ENCODE results near the gene VASN.

VASN gene

DNA sequence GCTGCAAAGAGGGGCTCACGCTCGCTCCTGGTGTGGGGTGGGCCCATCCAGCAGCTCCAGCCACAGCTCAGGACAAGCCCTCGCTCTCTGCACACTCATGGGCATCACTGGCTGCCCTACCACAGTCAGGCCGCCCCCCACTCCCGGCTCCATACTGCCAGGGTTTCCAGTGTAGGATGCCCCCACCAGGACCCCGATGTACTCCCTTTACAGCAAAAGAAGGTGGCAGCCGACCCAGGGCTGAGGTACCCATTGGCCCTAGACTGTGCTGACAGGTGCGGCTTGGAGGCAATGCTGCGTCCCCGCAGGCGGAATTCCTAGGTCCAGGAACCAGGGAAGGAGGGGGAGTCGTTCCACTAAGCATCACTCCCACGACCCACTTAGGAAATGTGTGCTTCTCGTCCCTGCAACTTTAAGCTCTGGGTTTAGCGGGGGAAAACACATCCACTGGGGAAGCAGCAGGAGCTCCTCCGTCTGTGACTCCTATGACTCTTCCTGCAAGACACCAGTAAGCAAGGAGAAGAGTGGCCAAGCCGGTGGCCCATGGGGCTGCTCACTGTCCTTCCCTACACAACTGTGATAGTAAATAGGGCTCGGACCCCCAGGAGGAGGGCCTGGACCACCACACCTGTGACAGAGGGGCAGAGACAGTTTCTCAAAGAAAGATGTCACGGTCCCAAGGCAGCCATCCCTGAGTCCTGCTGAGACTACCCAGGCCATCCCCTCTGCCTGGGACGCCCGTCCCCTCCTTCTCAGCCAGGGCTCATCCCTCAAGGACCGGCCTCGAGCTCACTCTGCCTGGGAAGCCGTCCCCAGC is 31.7 kb downstream of the VASN start:
- no peak for DNase-seq (ENCODE audit: low read depth in 2 of 2)

DNA sequence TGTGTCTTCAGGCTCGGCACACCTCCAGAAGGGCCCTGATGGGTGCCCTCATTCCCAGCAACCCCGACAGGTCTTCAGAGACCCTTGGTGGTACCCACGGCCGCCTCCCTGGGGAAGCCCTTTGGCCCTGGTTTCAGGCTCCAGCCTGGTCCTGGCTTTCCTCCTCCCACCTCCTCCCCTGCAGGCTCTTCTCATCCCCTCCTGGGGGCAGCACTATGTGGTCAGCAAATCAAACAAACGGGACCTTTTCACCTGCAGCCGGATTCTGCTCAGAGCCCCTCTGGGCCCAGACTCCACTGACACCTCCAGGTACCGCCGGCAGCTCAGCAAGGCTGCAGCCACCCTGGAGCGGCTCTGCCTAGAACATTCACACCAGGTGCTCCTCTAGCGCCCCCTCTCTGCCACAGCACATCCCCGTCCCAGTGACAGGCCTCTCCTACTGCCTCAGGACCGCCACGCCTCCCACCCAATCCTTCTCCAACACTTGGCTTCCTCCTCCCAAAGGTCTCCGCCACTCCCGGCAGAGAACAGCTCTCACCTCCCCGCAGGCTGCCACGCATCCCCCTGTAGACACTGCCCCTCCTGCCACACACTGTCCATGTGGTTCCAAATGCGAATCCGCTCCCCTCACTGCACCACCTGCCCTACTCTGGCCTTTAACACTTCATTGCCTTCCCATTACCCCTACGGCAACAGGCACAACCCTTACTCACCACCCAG is 32.8 kb downstream of the VASN start:
- no peak for DNase-seq (ENCODE audit: low read depth in 2 of 2)

DNA sequence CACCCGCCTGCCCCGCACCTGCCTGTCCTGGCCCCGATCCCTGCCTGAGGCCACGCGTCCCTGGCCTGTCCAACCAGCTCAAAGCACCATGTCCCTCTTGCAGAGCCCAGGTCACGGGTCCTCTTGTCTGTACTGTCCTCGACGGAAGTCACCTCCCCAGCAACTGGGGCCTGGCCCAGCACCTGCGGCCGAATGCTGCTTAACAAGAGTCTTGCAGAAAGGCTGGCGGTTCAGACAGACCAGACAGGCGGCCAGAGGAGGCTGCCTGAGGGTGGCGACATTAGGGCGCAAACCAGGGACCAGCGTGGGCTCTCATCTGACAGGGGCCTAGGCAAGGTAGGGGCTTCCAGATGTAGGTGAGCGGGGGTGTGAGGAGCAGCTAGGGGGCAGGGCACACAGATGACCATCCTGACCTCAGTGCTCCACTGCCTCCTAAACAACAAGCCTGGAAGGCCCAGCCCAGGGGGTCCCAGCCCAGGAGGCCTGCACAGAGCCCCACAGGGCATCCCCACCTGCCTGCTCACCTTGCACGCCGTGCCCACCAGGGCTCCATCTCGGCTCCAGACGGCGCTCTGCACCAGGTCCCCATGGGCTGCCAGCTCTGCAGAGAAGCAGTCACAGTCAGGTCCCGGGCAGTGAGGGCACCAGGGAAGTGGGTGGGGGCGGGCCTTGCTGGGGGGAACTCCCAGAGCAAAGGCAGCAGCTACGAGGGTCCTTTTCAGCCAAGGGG is 33.5 kb downstream of the VASN start:
- DNase-seq (ENCODE audit: low read depth in 2 of 2) = no peak

DNA sequence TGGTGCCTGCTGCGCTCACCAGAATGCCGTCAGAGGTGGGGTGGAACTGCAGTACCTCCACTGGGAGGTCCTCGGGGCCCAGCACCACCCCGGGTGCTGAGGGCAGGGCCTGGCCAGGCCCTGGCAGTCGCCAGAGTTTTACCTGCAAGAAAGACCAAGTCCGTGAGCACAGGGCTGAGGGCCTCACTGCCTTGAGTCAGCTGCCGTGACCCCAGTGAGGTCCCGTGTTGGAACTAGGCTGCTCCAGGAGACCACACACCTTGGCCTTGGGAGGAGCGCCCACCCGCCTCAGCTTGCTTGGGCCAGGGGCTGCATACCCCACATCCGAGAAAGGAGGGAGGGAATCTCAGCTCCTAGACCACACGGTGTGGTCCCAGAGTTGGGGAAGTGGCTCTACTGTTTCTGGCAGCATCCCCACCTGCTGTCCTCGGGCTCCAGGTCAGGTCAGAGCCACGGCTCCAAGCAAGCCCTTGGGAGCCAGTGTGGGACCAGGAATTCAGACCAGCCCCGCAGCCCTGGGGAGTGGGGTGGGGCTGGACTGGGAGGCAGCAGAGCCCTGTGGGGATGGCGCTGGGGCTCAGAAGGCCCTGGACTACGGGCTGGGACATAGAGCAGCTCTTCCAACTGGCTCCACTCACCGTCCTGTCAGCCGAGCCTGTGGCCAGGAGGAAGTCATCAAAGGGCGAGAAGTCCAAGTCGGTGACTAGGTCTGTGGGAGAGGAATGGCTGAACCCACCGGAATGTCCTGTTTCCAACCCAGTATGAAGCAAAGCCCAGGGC is 36.1 kb downstream of the VASN start:
- no peak for DNase-seq (ENCODE audit: low read depth in 2 of 2)

DNA sequence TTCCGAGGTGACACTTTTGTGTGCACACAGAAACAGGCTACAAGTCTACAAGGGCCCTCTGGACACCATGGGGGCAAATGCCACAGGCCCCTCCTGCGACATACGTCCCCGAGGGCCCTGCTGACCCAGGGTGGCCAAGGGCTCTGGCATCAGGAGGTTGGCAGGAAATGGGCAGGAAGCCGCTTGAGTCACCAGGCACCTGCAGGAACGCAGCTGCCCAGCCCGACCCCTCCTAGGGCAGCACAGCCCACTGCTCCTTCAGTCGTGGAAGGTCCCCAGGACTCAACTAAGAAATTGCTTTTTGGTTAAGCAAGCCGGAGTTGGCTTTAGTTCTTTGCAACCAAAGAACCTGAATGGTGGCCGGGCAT is 36.7 kb downstream of the VASN start:
- DNase-seq (ENCODE audit: low read depth in 2 of 2) = no peak

DNA sequence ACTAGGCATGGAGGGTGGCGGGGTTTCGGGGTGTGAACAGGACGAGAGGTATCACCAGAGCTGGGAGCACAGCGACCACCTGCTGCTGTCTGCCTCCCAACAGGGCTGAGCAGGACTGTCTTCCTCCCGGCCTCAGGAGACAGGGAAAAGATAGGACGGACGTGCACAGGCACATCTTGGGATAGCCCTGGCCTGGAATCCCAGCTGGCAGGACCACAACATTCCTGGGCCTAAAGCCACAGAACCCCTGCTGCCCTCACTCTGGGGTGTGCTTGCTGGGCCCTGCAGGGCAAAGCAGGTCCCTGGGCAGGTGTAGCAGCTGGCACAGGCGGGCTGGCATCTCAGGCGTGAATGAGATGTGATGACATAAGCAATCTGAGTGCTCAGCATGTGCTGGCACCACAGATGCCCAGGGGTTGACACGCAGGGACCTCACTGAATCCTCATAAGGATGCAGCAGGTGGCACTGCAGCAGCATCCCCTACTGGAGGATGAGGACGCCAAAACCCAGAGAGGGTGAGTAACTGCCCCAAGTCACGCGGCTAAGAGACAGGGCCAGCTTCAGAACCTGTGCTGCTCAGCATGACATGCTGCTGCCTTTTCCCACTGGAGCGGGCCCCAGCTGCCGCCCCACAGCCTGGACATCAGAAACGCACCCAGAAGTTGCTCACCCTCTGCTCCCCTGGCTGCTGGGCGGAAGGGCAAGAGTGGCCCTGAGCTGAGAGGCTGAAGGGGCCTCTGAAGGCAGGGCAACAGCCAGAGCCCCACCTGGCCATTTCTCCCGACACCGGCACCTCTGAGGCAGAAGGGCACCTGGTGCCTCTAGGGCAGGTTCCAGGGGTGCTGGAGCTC is 37.7 kb downstream of the VASN start:
- no peak for DNase-seq (ENCODE audit: low read depth in 2 of 2)

DNA sequence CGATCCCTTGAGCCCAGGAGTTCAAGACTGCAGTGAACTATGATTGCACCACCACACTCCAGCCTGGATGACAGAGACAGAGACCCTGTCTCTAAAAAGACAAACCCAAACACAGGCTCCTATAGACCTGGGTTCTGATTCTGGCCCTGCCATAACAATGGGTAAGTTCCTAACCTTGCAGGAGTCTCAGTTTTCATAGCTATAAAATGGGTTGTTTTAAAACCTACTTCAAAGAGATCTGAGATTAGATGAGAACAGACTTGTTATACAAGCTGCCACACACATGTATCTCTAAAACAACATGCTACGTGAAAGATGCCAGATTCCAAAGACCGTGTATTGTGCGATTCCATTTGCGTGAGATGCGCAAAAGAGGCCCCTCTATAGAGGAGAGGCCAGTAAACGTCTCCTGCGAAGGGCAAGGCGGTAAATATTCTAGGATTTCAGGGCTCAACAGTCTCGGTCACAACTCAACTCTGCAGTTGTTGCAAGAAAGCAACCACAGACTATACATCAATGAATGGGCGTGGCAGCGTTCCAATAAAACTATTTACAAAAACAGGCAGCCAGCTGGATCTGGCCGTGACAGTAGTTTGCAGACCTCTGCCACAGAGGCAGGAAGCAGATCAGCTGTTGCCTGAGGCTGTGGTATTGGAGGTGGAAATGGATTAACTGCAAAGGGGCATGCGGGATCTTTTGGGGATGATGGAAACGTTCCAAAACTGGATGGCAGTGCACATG is 38.9 kb downstream of the VASN start:
- peak; percentile 87 to 88 for DNase-seq (ENCODE audit: low read depth in 2 of 2)

DNA sequence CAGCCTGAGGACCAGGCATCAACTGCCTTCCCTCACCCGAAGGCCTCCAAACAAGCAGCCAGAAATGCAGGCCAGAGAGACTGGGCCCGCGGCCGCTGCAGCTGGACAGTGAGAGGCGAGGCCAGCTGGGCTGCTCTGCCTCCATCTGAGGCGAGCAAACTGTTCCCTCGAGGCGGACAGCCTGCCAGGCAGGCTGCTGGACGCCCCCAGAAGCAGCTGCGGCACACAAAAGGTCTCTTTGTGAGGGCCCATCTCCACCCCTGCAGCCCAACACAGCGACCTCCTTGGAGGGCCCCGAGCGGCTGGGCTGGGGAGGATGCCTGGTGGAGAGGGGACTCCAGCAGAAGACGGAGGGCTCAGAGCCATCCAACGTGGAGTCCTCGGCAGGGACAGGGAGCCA is 40.0 kb downstream of the VASN start:
- no peak for DNase-seq (ENCODE audit: low read depth in 2 of 2)

DNA sequence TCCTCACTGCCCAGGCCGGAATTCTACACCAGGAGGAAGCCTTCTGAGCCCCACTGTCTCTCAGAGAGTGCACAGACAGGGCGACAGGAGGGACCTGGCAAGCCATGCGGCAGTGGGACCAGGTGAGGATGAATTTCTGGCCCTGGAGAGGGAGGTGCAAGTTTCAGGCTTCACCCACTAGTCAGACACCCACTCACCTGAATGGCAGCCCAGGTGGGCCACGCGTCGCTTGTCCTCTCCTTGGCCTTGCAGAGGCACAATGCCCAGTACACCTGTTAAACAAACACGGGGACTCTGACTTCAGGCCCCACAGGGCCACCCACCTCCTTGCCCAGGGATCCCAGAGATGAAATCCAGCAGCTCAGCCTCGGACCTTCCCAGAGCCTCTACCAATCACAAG is 40.5 kb downstream of the VASN start:
- DNase-seq (ENCODE audit: low read depth in 2 of 2) = no peak

DNA sequence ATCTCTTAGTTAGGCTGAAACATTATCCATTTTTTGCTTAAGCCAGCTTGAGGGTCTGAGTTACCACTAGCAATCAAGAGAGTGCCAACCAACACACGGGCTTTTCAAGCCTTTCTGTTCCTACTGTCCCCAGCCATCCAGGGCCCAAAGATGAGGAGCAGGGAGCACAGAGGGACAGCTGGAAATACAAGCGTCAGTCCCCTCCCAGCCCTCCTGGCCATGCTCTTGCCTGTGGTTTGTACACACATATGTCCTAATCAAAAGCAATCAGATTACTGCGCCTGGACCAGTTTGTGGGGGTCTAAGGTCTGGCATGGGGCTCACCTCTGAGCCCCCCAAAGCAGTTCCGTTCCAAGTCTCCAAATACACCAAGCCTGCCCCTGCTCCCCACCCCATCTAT is 41.2 kb downstream of the VASN start:
- DNase-seq (ENCODE audit: low read depth in 2 of 2) = no peak

DNA sequence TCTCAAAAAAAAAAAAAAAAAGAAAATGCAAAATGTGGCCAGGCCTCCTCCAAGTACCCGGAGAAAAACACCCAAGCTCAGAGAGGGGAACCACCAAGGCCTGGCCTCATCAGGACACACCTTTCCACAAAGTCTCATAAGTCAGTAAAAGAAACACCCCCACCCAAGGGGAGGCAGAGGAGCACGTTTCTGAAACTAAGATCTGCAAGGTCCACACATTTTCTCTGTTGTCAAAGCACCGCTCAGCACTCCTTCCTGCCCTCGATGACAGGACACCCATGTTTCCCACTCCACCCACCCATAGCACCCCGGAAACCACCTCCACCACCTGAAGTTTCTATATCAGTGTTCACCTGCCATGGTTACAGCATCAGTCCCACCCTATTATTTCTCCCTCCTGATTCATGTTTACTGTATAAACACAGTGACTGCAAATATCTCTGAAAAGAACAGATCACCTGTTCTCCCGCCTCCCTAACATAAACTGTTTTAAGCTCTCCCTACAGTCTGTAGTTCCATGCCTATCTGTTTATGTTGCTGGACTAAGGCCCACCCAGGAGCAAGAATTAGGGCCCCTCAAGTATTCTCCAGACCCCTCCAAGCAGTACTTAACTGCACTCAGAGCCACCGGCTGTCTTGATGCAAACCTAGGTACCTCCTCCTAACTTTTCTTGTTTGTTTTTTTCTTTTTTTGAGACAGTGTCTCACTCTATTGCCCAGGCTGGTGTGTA is 42.7 kb downstream of the VASN start:
- DNase-seq (ENCODE audit: low read depth in 2 of 2) = no peak

DNA sequence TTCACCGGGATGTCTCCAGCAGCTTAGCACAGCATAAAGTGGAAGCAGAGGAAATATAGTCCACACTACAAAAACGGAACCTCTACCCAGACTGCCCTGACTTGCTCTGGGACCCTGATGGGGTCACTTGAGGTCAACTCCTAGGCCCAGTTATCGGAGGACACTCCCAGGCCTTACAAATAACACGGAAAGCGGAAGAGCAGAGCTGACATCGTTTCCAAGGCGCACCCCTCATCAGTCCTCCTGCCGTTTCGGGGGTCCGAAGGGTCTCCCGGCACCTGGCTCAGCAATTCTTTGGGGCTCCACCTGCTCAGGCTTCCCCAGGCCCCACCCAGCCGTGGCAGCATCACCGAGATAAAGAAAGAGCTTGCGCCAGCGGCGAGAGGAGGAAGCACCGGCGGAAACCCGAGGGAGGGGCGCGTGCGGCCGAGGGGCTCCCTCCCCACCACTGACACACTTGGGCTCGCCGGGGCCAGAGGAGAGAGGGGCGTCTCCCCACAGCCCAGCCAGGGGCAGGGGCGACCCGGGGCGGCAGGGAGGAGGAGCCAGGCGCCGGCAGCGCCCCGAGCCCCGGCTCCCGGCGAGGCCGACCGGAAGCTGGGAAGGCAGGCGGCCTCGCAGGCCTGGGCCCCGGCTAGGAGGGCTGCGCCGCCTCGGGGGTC is 44.0 kb downstream of the VASN start:
- no peak for DNase-seq (ENCODE audit: low read depth in 2 of 2)

DNA sequence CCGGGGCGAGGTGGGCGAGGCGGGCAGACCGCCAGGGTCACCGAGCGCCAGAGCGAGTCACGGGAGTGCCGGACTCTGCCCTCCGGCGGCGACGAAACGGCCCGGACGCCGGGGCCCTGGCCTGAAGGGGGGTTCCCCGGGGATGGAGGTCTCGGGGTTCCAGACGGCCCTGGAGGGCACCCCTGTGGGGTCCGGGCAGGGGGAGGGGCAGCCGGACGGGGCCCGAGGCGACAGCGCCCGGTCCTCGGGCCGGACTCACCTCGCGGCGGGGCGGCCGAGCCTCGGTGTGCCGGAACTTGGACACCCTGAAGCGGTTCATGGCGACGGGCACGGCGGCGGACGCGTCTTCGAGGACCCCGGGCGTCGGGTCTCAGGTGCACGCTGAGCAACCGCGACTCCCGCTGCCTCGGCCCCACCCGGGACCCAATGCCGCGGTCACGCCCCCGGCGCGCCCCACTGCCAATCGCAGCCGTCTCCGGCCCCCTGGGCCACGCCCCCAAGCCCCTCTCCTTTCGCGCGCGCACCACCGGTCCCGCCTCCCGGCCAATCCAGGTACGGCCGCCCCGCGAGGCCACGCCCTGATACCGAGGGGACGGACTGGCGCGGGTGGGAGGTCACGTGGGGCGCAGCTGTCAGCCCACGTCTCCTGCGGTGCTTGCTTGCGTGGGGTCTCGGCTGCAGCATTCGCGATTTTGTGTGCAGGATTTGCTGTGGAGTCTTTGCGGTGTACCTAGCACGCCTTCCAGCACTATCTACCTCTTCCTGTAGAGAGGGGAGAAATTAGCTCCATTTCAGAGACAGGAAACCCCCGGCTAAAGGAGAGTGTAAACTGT is 44.8 kb downstream of the VASN start, which contains the start of gene CORO7:
CORO7 (minus strand) TSS at position 397 of the 833 bp plus-strand sequence; CDS start at position 319, 78 bp downstream.
- peak; percentile 63 for DNase-seq (ENCODE audit: low read depth in 2 of 2)

DNA sequence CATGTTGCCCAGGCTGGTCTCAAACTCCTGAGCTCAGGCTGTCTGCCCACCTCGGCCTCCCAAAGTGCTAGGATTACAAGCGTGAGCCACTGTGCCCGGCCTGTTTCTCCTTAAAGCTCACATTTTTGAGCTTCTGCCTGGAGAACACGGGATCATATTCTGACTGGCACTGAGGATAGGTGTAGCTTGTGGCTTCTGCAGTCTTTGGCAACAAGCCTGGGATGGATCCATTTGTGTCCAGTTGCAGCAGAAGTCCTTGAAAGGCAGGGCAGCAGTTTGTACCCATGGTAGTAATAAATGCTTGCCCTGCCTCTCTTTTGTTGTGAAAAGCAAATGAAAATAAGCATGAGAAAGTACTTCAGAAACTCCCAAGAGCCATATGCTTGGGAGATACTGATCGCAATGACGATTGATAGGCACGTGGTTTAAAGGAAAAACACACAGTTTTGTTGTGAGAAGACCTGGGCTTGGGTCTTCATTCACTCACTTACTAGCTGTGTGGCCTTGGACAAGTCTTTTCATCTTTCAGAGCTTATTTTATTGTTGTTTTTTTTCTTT is 47.8 kb downstream of the VASN start:
- DNase-seq (ENCODE audit: low read depth in 2 of 2) = no peak

DNA sequence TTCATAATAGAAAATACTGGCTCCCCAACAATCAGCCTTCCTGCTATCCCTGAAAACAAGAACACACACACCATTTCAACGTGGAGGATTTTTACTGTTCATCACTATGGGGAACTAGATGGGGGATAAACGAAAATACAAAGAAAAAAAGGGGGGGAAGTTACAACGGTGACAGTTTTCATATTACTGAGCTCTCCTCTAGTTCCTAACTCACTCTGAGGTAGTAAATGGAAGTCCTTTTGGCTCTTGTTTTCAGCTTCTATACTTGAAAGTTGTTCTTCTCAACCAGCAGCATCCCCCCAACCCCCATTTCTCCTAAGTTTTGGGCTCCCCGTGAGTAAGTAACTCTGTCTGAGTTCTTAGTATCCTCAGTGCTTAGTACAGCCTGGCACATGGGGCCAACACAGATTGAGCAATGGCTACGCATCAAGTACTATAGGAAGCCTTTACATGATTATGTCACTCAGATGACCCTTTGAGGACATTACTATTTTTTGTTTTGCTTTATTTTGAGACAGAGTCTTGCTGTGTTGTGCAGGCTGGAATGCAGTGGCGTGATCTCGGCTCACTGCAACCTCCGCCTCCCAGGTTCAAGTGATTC is 49.0 kb downstream of the VASN start:
- DNase-seq (ENCODE audit: low read depth in 2 of 2) = no peak

DNA sequence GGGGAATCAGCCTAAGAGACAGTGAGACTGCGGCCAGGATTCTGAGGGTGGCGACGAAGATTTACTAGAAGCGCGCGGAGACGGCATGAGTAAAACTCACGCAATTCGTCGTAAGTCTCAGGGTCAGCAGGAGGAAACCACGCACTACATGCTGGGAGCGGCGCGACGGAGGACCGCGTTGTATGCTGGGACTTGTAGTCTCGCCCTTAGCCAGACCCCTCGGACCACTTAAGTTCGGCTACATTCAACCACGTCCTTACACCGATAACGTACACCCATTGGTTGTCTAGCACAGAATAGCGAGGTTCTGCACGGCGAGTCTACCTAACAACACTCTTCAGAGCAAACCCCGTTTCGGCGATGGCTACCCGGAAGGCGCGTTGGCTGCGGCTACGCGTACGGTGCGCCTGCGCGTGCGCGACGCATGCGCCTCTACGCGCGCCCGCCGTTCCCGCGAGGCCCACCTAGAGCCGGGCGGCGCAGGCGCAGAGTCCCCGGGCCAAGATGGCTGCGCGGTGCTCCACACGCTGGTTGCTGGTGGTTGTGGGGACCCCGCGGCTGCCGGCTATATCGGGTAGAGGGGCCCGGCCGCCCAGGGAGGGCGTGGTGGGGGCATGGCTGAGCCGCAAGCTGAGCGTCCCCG is 53.9 kb downstream of the VASN start, which contains the start of gene DNAJA3:
DNAJA3 (plus strand) TSS at position 491 of the 643 bp plus-strand sequence; CDS start at position 505, 14 bp downstream.
- peak; percentile 88 for DNase-seq (ENCODE audit: low read depth in 2 of 2)
